DOHH2 (cell line): Measurements from ENCODE around the gene EIF3I.

Source experiments
- CTCF ChIP-seq: fragments of 200-600 bp; sonication (generic); IDR thresholded peaks from one replicate; pipeline ENCODE4 v1.5.1; 2014; ENCODE audit warnings: antibody characterized with exemption, mild to moderate bottlenecking, low read depth, low read length; ENCODE audit not compliant: poor library complexity, severe bottlenecking
- EZH2phosphoT487 ChIP-seq: fragments of 200-600 bp; sonication (generic); IDR thresholded peaks from 2 replicates; pipeline ENCODE4 v1.6.1; 2017; ENCODE audit warnings: borderline replicate concordance, mild to moderate bottlenecking, antibody characterized with exemption, low read length, moderate library complexity, mixed read lengths

GRCh38 chr1:32204943-32205361, 17.3 kb upstream of the EIF3I start:
- no peak for TF ChIP-seq CTCF
- no peak for TF ChIP-seq EZH2phosphoT487
